ENCODE data around the gene MCU.

- TF ChIP-seq ATF2 (CRISPR knock-in tag; IDR thresholded peaks at IDR 0.05; ENCODE audit: borderline replicate concordance, low read depth) (no peak), ARID4B (CRISPR knock-in tag; IDR thresholded peaks at IDR 0.05; ENCODE audit: borderline replicate concordance) (no peak)
- TF ChIP-seq, protein P1, sequence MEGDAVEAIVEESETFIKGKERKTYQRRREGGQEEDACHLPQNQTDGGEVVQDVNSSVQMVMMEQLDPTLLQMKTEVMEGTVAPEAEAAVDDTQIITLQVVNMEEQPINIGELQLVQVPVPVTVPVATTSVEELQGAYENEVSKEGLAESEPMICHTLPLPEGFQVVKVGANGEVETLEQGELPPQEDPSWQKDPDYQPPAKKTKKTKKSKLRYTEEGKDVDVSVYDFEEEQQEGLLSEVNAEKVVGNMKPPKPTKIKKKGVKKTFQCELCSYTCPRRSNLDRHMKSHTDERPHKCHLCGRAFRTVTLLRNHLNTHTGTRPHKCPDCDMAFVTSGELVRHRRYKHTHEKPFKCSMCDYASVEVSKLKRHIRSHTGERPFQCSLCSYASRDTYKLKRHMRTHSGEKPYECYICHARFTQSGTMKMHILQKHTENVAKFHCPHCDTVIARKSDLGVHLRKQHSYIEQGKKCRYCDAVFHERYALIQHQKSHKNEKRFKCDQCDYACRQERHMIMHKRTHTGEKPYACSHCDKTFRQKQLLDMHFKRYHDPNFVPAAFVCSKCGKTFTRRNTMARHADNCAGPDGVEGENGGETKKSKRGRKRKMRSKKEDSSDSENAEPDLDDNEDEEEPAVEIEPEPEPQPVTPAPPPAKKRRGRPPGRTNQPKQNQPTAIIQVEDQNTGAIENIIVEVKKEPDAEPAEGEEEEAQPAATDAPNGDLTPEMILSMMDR (IDR thresholded peaks at IDR 0.05): no peak
- TF ChIP-seq, protein P2, sequence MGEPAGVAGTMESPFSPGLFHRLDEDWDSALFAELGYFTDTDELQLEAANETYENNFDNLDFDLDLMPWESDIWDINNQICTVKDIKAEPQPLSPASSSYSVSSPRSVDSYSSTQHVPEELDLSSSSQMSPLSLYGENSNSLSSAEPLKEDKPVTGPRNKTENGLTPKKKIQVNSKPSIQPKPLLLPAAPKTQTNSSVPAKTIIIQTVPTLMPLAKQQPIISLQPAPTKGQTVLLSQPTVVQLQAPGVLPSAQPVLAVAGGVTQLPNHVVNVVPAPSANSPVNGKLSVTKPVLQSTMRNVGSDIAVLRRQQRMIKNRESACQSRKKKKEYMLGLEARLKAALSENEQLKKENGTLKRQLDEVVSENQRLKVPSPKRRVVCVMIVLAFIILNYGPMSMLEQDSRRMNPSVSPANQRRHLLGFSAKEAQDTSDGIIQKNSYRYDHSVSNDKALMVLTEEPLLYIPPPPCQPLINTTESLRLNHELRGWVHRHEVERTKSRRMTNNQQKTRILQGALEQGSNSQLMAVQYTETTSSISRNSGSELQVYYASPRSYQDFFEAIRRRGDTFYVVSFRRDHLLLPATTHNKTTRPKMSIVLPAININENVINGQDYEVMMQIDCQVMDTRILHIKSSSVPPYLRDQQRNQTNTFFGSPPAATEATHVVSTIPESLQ (CRISPR knock-in tag; IDR thresholded peaks at IDR 0.05): no peak
Measured at GRCh38 chr10:72709041-72709440, 17.1 kb downstream of the MCU start.
